ENCODE results near the gene RHD.
A peak's percentile ranks its signal among the peaks of the same experiment; 100 is the strongest.
"Not testable (repeated sequence)": the region's sequence is repeated elsewhere in the genome, so short reads cannot be mapped to it uniquely, and the experiment has no call there.

Gene RHD

DNA sequence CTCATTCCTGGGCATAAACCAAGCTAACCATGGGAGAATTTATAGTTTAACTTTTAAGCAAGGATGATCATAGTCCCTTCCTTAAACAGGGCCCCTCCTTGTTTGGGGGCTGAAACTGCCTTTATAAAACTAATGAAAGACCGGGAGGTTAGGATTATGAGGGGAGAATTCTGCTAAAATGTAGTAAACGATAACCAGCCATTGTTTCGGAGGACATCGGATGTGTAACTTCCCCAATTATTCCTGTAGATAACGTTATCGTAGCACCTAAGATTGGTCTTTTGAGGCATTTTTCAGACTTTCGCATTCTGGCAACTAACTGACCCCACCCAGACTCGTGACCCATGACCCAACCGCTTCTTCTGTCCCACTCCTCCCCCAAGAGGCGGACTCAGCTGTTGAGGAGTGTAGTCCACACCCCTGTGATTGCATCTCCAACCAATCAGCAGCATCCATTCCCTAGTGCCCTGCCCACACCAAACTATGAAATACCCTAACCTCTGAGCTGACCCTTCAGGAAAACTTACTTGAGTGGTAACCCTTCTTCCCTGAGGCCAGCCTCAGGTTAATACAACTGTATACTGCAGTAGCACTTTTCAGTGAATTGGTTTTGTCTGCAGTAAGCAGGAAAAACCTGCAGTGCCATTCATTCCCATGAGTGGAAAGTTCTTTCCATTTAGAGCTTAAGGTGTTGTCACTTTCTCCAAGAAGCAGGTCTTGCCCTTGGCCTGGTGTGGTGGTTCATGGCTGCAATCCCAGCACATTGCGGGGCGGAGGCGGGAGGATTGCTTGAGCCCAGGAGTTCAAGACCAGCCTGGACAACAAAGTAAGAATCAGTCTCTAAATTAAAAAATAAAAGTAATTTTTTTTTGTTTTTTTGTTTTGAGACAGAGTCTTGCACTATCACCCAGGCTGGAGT is 39.2 kb upstream of the RHD start:
- Histone ChIP-seq H3K4me1 (ENCODE audit: insufficient read depth, low read length, severe bottlenecking) (peaks cover 44% of the 10 kb centered on the region), H3K36me3 (ENCODE audit: insufficient read depth, low read length) (peaks cover 32% of the 10 kb centered on the region), H3K27me3 (ENCODE audit: insufficient read depth, low read length) (no peaks in the 10 kb centered on the region), H4K20me1 (ENCODE audit: insufficient read depth, low read length) (no peaks in the 10 kb centered on the region), H2AFZ (ENCODE audit: low read length) (no peak overlapping the region), H3F3A (ENCODE audit: insufficient read depth, low read length) (peaks cover 12% of the 10 kb centered on the region; the same call in 1 of the 2 replicates), H3K4me2 (ENCODE audit: low read length) (peak overlapping the region; percentile 82), H3K9me2 (ENCODE audit: low read depth, low read length) (no peaks in the 10 kb centered on the region), H3K27ac (ENCODE audit: low read depth, low read length, poor library complexity, severe bottlenecking) (peak overlapping the region; percentile 82), H3K9me3 (ENCODE audit: low read length) (no peaks in the 10 kb centered on the region), H3K9ac (ENCODE audit: low read length) (peak overlapping the region; percentile 91), H3K79me2 (ENCODE audit: insufficient read depth, low read length) (peaks cover 9% of the 10 kb centered on the region; the same call in 1 of the 2 replicates), H3K4me3 (ENCODE audit: low read depth, low read length, poor library complexity, severe bottlenecking) (peak overlapping the region; percentile 95)
- TF ChIP-seq, protein P1, sequence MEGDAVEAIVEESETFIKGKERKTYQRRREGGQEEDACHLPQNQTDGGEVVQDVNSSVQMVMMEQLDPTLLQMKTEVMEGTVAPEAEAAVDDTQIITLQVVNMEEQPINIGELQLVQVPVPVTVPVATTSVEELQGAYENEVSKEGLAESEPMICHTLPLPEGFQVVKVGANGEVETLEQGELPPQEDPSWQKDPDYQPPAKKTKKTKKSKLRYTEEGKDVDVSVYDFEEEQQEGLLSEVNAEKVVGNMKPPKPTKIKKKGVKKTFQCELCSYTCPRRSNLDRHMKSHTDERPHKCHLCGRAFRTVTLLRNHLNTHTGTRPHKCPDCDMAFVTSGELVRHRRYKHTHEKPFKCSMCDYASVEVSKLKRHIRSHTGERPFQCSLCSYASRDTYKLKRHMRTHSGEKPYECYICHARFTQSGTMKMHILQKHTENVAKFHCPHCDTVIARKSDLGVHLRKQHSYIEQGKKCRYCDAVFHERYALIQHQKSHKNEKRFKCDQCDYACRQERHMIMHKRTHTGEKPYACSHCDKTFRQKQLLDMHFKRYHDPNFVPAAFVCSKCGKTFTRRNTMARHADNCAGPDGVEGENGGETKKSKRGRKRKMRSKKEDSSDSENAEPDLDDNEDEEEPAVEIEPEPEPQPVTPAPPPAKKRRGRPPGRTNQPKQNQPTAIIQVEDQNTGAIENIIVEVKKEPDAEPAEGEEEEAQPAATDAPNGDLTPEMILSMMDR (IDR thresholded peaks at IDR 0.05; ENCODE audit: low read length), result no peak
- TF ChIP-seq EZH2 (IDR thresholded peaks at IDR 0.05; ENCODE audit: borderline replicate concordance, low read length), result no peak

DNA sequence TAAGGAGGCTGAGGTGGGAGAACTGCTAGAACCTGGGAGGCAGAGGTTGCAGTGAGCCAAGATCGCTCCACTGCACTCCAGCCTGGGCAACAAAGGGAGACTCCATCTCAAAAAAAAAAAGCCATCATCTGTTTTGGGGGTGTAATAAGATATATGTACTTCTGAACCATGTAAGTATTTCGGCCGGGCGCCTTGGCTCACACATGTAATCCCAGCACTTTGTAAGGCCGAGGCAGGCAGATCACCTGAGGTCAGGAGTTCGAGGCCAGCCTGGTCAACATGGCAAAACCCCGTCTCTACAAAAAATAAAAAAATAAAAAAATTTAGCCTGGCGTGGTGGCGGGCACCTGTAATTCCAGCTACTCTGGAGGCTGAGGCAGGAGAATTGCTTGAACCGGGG is 36.9 kb upstream of the RHD start:
- not testable (repeated sequence) for H3K4me3 ChIP-seq (ENCODE audit: low read depth, low read length, poor library complexity, severe bottlenecking); H3K9me3 ChIP-seq (ENCODE audit: low read length); H2AFZ ChIP-seq (ENCODE audit: low read length); H3K9me2 ChIP-seq (ENCODE audit: low read depth, low read length); H4K20me1 ChIP-seq (ENCODE audit: insufficient read depth, low read length); H3K79me2 ChIP-seq (ENCODE audit: insufficient read depth, low read length); H3K4me2 ChIP-seq (ENCODE audit: low read length); H3K27me3 ChIP-seq (ENCODE audit: insufficient read depth, low read length); H3K27ac ChIP-seq (ENCODE audit: low read depth, low read length, poor library complexity, severe bottlenecking); H3K9ac ChIP-seq (ENCODE audit: low read length)
- Histone ChIP-seq H3K36me3 (ENCODE audit: insufficient read depth, low read length) (peaks cover 11% of the 10 kb centered on the region; the same call in 1 of the 2 replicates), H3K4me1 (ENCODE audit: insufficient read depth, low read length, severe bottlenecking) (peaks cover 60% of the 10 kb centered on the region), H3F3A (ENCODE audit: insufficient read depth, low read length) (peaks cover 12% of the 10 kb centered on the region; the same call in 1 of the 2 replicates)

DNA sequence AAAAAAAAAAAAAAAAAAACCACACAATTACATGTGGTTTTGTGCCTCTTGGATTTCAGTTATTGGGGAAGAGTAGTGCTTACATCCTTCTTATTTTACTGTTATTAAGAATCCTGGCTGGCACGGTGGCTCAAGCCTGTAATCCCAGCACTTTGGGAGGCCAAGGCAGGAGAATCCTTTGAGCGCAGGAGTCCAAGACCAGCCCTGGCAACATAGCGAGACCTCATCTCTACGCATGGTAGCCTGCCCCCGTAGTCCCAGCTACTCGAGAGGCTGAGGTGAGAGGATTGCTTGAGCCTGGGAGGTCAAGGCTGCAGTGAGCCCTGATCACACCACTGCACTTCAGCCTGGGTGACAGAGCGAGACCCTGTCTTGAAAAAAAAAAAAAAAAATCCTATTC is 36.0 kb upstream of the RHD start:
- not testable (repeated sequence) for H2AFZ ChIP-seq (ENCODE audit: low read length)
- peak overlapping the region; percentile 50 for H3K4me2 ChIP-seq (ENCODE audit: low read length)

DNA sequence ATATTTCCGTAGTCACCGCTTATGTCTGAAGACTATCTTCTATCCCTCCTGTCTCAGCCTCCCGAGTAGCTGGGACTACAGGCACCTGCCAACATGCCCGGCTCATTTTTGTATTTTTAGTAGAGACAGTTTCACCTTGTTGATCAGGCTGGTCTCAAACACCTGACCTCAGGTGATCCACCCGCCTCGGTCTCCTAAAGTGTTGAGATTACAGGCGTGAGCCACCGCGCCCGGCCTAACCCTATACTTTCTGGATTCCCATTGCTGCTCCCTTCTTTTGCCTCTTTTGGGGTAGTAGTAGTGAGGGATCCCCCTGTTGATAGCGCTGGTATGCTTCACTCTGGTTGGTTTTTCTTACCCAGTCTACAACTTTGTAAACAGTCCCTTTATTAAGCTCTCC is 34.3 kb upstream of the RHD start:
- Histone ChIP-seq H3K79me2 (ENCODE audit: insufficient read depth, low read length) (no peaks in the 10 kb centered on the region), H3K9ac (ENCODE audit: low read length) (no peak overlapping the region), H3K36me3 (ENCODE audit: insufficient read depth, low read length) (peaks cover 27% of the 10 kb centered on the region), H3K4me1 (ENCODE audit: insufficient read depth, low read length, severe bottlenecking) (peaks cover 67% of the 10 kb centered on the region), H3K4me2 (ENCODE audit: low read length) (no peak overlapping the region), H3F3A (ENCODE audit: insufficient read depth, low read length) (peaks cover 12% of the 10 kb centered on the region; the same call in 1 of the 2 replicates), H3K9me2 (ENCODE audit: low read depth, low read length) (no peaks in the 10 kb centered on the region), H2AFZ (ENCODE audit: low read length) (no peak overlapping the region), H3K27me3 (ENCODE audit: insufficient read depth, low read length) (no peaks in the 10 kb centered on the region), H3K4me3 (ENCODE audit: low read depth, low read length, poor library complexity, severe bottlenecking) (no peak overlapping the region), H3K9me3 (ENCODE audit: low read length) (no peaks in the 10 kb centered on the region), H3K27ac (ENCODE audit: low read depth, low read length, poor library complexity, severe bottlenecking) (peak overlapping the region; percentile 86), H4K20me1 (ENCODE audit: insufficient read depth, low read length) (no peaks in the 10 kb centered on the region)
- TF ChIP-seq, protein P1 (IDR thresholded peaks at IDR 0.05; ENCODE audit: low read length), result no peak
- no peak for TF ChIP-seq EZH2 (IDR thresholded peaks at IDR 0.05; ENCODE audit: borderline replicate concordance, low read length)

More for the DNA sequence above, 36.0 kb upstream of the RHD start:
- H3K36me3 ChIP-seq (ENCODE audit: insufficient read depth, low read length), result peaks cover 10% of the 10 kb centered on the region; the same call in 1 of the 2 replicates
- peaks cover 66% of the 10 kb centered on the region for H3K4me1 ChIP-seq (ENCODE audit: insufficient read depth, low read length, severe bottlenecking)
- H3K9ac ChIP-seq (ENCODE audit: low read length), result peak overlapping the region; percentile 27; the same call in 1 of the 2 replicates
- H3K9me2 ChIP-seq (ENCODE audit: low read depth, low read length); H3K27me3 ChIP-seq (ENCODE audit: insufficient read depth, low read length); H3K9me3 ChIP-seq (ENCODE audit: low read length); H4K20me1 ChIP-seq (ENCODE audit: insufficient read depth, low read length); H3K79me2 ChIP-seq (ENCODE audit: insufficient read depth, low read length): not testable (repeated sequence)
- peak overlapping the region; percentile 11 for H3K4me3 ChIP-seq (ENCODE audit: low read depth, low read length, poor library complexity, severe bottlenecking)
- H3K27ac ChIP-seq (ENCODE audit: low read depth, low read length, poor library complexity, severe bottlenecking), result peak overlapping the region; percentile 86
- peaks cover 12% of the 10 kb centered on the region; the same call in 1 of the 2 replicates for H3F3A ChIP-seq (ENCODE audit: insufficient read depth, low read length)
